ENCODE data around the gene RB1.
A peak's percentile ranks its signal among the peaks of the same experiment; 100 is the strongest.

The RB1 gene

DNA sequence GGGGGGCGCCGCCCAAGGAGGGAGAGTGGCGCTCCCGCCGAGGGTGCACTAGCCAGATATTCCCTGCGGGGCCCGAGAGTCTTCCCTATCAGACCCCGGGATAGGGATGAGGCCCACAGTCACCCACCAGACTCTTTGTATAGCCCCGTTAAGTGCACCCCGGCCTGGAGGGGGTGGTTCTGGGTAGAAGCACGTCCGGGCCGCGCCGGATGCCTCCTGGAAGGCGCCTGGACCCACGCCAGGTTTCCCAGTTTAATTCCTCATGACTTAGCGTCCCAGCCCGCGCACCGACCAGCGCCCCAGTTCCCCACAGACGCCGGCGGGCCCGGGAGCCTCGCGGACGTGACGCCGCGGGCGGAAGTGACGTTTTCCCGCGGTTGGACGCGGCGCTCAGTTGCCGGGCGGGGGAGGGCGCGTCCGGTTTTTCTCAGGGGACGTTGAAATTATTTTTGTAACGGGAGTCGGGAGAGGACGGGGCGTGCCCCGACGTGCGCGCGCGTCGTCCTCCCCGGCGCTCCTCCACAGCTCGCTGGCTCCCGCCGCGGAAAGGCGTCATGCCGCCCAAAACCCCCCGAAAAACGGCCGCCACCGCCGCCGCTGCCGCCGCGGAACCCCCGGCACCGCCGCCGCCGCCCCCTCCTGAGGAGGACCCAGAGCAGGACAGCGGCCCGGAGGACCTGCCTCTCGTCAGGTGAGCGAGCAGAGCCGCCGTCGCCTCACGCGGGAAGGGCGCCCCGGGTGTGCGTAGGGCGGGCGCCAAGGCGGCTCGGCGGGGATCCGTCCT is at the start of gene RB1:
RB1 (plus strand) TSS at position 393 of the 784 bp plus-strand sequence; CDS start at position 555, 162 bp downstream.
- ChIA-PET POLR2A (no interaction called here), CTCF (no interaction called here)
- TF ChIP-seq, protein P1, sequence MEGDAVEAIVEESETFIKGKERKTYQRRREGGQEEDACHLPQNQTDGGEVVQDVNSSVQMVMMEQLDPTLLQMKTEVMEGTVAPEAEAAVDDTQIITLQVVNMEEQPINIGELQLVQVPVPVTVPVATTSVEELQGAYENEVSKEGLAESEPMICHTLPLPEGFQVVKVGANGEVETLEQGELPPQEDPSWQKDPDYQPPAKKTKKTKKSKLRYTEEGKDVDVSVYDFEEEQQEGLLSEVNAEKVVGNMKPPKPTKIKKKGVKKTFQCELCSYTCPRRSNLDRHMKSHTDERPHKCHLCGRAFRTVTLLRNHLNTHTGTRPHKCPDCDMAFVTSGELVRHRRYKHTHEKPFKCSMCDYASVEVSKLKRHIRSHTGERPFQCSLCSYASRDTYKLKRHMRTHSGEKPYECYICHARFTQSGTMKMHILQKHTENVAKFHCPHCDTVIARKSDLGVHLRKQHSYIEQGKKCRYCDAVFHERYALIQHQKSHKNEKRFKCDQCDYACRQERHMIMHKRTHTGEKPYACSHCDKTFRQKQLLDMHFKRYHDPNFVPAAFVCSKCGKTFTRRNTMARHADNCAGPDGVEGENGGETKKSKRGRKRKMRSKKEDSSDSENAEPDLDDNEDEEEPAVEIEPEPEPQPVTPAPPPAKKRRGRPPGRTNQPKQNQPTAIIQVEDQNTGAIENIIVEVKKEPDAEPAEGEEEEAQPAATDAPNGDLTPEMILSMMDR (IDR thresholded peaks at IDR 0.05; ENCODE audit: control extremely low read depth, extremely low read depth, low read depth, missing control alignments) = no peak
- DNase-seq (ENCODE audit: extremely low spot score) = peak; percentile 90

DNA sequence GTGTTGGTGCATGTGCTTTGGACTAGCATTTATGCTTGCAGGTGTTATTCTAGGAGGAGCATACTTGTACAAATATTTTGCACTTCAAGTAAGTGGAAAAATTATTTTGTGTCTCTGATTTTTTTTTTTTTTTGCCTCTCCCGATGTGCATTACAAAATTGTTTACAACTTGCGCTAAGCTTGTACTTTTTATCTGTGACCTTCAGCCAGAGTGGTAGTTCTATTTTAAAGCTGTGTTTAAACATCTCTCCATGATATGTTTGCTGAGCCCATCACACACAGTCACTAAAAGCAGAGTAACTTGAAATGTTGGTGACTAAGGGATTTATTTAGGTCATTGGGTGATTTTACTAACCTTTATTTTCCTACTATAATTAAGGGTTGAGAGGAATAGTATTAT is 49.7 kb upstream of the RB1 start:
- no peak for DNase-seq (ENCODE audit: extremely low spot score)
- ChIA-PET CTCF (no interaction called here), POLR2A (no interaction called here)
- TF ChIP-seq, protein P1 (IDR thresholded peaks at IDR 0.05; ENCODE audit: control extremely low read depth, extremely low read depth, low read depth, missing control alignments) = no peak

DNA sequence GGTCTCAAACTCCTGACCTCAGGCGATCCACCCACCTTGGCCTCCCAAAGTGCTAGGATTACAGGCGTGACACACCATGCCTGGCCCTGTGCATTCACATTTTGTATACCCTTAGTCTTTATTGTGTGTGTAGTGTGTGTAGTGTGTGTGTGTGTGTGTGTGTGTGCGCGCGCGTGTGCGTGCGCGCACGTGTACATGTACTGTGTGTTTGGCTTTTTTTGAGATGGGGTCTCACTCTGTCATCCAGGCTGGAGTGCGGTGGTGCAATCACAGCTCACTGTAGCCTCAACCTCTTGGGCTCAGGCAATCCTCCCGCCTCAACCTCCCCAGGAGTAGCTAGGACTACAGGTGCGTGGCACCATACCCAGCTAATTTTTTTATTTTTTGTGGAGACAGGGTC is 48.5 kb upstream of the RB1 start:
- TF ChIP-seq, protein P1 (IDR thresholded peaks at IDR 0.05; ENCODE audit: control extremely low read depth, extremely low read depth, low read depth, missing control alignments) = no peak
- POLR2A ChIA-PET = no interaction called here
- CTCF ChIA-PET = no interaction called here
- DNase-seq (ENCODE audit: extremely low spot score) = no peak

DNA sequence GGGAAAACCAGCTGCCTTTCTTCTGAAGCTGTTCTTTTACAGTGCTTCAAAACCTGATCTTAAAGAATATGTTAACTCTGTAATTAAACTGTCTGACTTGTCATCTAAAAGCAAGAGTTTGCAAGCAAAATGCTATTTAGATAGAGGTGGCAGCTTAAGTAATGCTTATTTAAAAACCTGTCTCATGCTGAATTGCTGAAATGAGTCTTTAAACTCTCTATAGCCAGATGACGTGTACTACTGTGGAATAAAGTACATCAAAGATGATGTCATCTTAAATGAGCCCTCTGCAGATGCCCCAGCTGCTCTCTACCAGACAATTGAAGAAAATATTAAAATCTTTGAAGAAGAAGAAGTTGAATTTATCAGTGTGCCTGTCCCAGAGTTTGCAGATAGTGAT is 47.6 kb upstream of the RB1 start:
- ChIA-PET POLR2A (no interaction called here), CTCF (no interaction called here)
- TF ChIP-seq, protein P1 (IDR thresholded peaks at IDR 0.05; ENCODE audit: control extremely low read depth, extremely low read depth, low read depth, missing control alignments) = no peak
- no peak for DNase-seq (ENCODE audit: extremely low spot score)

DNA sequence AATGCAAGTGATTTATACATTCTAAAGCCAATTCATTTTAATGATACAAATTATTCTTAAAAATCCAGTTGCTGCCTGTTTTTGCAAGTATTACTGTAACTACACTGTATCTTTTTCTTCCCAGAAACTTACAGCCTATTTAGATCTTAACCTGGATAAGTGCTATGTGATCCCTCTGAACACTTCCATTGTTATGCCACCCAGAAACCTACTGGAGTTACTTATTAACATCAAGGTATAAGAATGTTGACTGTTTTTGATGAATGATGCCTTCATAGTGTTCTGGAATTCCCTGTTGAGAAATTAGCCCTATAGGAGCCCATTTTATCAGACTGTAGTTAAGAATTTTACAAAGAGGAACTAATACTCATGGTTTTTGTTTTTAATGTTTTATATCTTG is 45.5 kb upstream of the RB1 start:
- TF ChIP-seq, protein P1 (IDR thresholded peaks at IDR 0.05; ENCODE audit: control extremely low read depth, extremely low read depth, low read depth, missing control alignments) = no peak
- ChIA-PET POLR2A (no interaction called here), CTCF (no interaction called here)
- DNase-seq (ENCODE audit: extremely low spot score) = no peak

DNA sequence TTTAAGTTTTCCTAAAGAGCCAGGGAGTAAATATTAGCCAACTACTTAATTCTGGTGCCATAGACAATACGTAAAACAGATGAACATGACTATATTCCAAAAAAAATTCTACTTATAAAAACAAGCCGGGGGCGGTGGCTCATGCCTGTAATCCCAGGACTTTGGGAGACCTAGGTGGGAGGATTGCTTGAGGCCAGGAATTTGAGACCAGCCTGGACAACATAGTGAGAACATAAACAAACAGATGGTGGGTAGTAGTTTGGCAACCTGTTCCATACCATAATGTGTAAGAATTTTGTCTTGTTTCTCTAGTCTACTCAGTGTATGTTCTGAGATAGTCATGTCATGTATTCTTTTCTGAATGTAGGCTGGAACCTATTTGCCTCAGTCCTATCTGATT is 45.1 kb upstream of the RB1 start:
- DNase-seq (ENCODE audit: extremely low spot score) = no peak
- ChIA-PET POLR2A (no interaction called here), CTCF (no interaction called here)
- TF ChIP-seq, protein P1 (IDR thresholded peaks at IDR 0.05; ENCODE audit: control extremely low read depth, extremely low read depth, low read depth, missing control alignments) = no peak
